K562 (cell line): Measurements from ENCODE around the gene ADRM1. TPM values are rescaled to one million over a fixed set of nuclear protein-coding genes. Genes with fewer than 3 reads are reported as not detected.
A peak's percentile ranks its signal among the peaks of the same experiment; 100 is the strongest.

ENCODE experiments used
- ATAC-seq: fragments of 200-7000 bp; cut with Tn5 transposase; 3 replicates; pipeline ENCODE4 v1.9.1; 2020; ENCODE audit warnings: moderate library complexity
- BruUV-seq: library from RNA; stranded (reverse); fragments of 400-500 nt; replicated peaks from 2 replicates; lab custom pipeline; 2021; lab: Mats Ljungman, UMichigan
- CTCF ChIA-PET: fragments of 300-600 bp; formaldehyde crosslinking; extraction: SDS; loops from one replicate; lab custom pipeline; 2021; ENCODE audit warnings: low intra/inter-chr PET ratio; lab: Yijun Ruan, JAX
- POLR2A ChIA-PET: fragments of 300-600, 350-650 bp; sonication (Branson Sonifier 250); formaldehyde crosslinking; extraction: SDS; loops from one replicate; lab custom pipeline; 2021; ENCODE audit warnings: antibody characterized with exemption, inconsistent platforms; lab: Yijun Ruan, JAX
- DNase-seq, 4 experiments: peaks; one replicate each; pipeline versions ENCODE4 v3.0.0 to v3.0.0-alpha.2; 2011 to 2018; ENCODE audit warnings: low spot score in 3 of 4, mixed read lengths in 3 of 4; ENCODE audit errors: extremely low read depth in 1 of 4
- FAIRE-seq: peaks from 2 replicates; lab custom pipeline; 2011; peaks lifted over from hg19 to GRCh38; lab: Jason Lieb, UNC
- H2AFZ ChIP-seq: 2 replicates; pipeline ENCODE4 v1.6.0; 2011; ENCODE audit warnings: low read depth, low read length, control low read depth, inconsistent platforms
- H3K27ac ChIP-seq: fragments of 200-600 bp; 3 replicates; pipeline ENCODE4 v1.8.0; 2011; ENCODE audit warnings: low read depth, mild to moderate bottlenecking, control low read depth, inconsistent platforms, low read length, moderate library complexity, mixed read lengths; ENCODE audit errors: extremely low read depth
- H3K27me3 ChIP-seq, 2 experiments: fragments of 300-600 bp in 1 of 2; 2 replicates in 1 of 2; 3 replicates in 1 of 2; pipeline versions ENCODE4 v1.6.0 to v1.8.0; 2011; ENCODE audit warnings: inconsistent platforms in 2 of 2, low read length in 2 of 2, mild to moderate bottlenecking in 1 of 2, mixed read lengths in 1 of 2, moderate library complexity in 1 of 2; ENCODE audit not compliant: control insufficient read depth in 2 of 2, insufficient read depth in 2 of 2
- H3K36me3 ChIP-seq: fragments of 300-600 bp; 3 replicates; pipeline ENCODE4 v1.8.0; 2011; ENCODE audit warnings: mild to moderate bottlenecking, low read length, inconsistent platforms; ENCODE audit not compliant: control insufficient read depth, insufficient read depth
- H3K4me1 ChIP-seq, 2 experiments: fragments of 200-600 bp in 1 of 2; replicated peaks in 1 of 2; 2 replicates in 1 of 2; 3 replicates in 1 of 2; pipeline versions ENCODE4 v1.5.1 to v1.8.0; 2011; ENCODE audit warnings: inconsistent platforms in 2 of 2, low read length in 2 of 2, mild to moderate bottlenecking in 1 of 2, mixed read lengths in 1 of 2, moderate library complexity in 1 of 2; ENCODE audit not compliant: control insufficient read depth in 2 of 2, insufficient read depth in 2 of 2
- H3K4me2 ChIP-seq: 2 replicates; pipeline ENCODE4 v1.6.1; 2011; ENCODE audit warnings: low read length, control low read depth, inconsistent platforms, mixed read lengths; ENCODE audit not compliant: insufficient read depth
- H3K4me3 ChIP-seq: fragments of 200-600 bp; sonication (generic), shearing (Covaris generic); 2 replicates; pipeline ENCODE4 v1.5.1; 2016; ENCODE audit warnings: control low read depth, inconsistent platforms
- H3K79me2 ChIP-seq: fragments of 200-600 bp; 3 replicates; pipeline ENCODE4 v1.8.0; 2011; ENCODE audit warnings: low read length, inconsistent platforms; ENCODE audit not compliant: control insufficient read depth, insufficient read depth
- H3K9ac ChIP-seq, 2 experiments: 2 replicates each; pipeline versions ENCODE4 v1.6.0 to v1.6.1; 2011; ENCODE audit warnings: low read depth in 2 of 2, low read length in 2 of 2, control low read depth in 1 of 2, inconsistent platforms in 1 of 2, mild to moderate bottlenecking in 1 of 2, mixed read lengths in 1 of 2; ENCODE audit not compliant: insufficient read depth in 1 of 2
- H3K9me1 ChIP-seq: one replicate; pipeline ENCODE4 v1.6.0; 2011; ENCODE audit warnings: inconsistent platforms, mild to moderate bottlenecking, low read length, moderate library complexity; ENCODE audit not compliant: control insufficient read depth, insufficient read depth
- H3K9me3 ChIP-seq: replicated peaks from 2 replicates; pipeline ENCODE4 v1.5.1; 2011; ENCODE audit warnings: low read depth, low read length, inconsistent platforms; ENCODE audit not compliant: control insufficient read depth, insufficient read depth
- H4K20me1 ChIP-seq: replicated peaks from 2 replicates; pipeline ENCODE4 v1.6.1; 2011; ENCODE audit warnings: low read length, inconsistent platforms, mixed read lengths; ENCODE audit not compliant: control insufficient read depth, insufficient read depth
- ETS1 ChIP-seq: conservative IDR thresholded peaks from 2 replicates; pipeline ENCODE4 v1.6.1; 2011; ENCODE audit warnings: low read depth, mild to moderate bottlenecking, low read length; ENCODE audit not compliant: control insufficient read depth
- FOXA1 ChIP-seq: fragments of 450-650 bp; IDR thresholded peaks from 2 replicates; pipeline ENCODE4 v1.6.1; 2016; ENCODE audit warnings: mild to moderate bottlenecking, borderline replicate concordance
- GTF2F1 ChIP-seq: IDR thresholded peaks from 2 replicates; pipeline ENCODE4 v1.6.1; 2011; ENCODE audit warnings: low read depth, low read length, improper control_type of control experiment
- RBFOX2 ChIP-seq: fragments of 200-400 bp; formaldehyde crosslinking; IDR thresholded peaks from 2 replicates; pipeline ENCODE4 v1.6.1; 2017; ENCODE audit warnings: low read depth, mild to moderate bottlenecking, low read length, moderate library complexity
- ZNF224 ChIP-seq: sonication (generic); formaldehyde crosslinking; IDR thresholded peaks from 2 replicates; pipeline ENCODE4 v1.8.0; 2022; ENCODE audit warnings: mild to moderate bottlenecking, missing genetic modification reagents
- ZNF41 ChIP-seq: fragments of 250-450 bp; sonication (Bioruptor Pico); conservative IDR thresholded peaks from 2 replicates; pipeline ENCODE4 v1.4.0; 2020; ENCODE audit warnings: mild to moderate bottlenecking
- WGBS: fragments of 100-300 bp; shearing (Covaris generic); methylation state at CpG from one replicate; pipeline ENCODE4 v1.1.6; 2016; ENCODE audit warnings: low coverage, mixed read lengths; ENCODE audit not compliant: insufficient coverage; ENCODE audit errors: missing lambda C conversion rate; 5-methylcytosine and 5-hydroxymethylcytosine counted together
- in situ Hi-C: fragments of 300-500 bp; cut with MboI; formaldehyde crosslinking; loops from 4 replicates; pipeline ENCODE4 v1.15.0; 2018; ENCODE audit warnings: inconsistent platforms, mixed read lengths
- intact Hi-C: fragments of 100-400 bp; cut with micrococcal nuclease; formaldehyde crosslinking; loops from 2 replicates; pipeline ENCODE4 v1.14.2; 2022
- polyA plus RNA-seq, 8 experiments: library from polyadenylated mRNA; depleted of rRNA in 4 of 8; stranded (reverse) in 5 of 8; unstranded in 3 of 8; fragments of >200 nt; fragmentation: Nextera tagmentation in 2 of 8; fragmentation: Illumina TruSeq in 1 of 8; extraction: Ambion mirVana in 2 of 8; extraction: Trizol in 1 of 8; gene quantifications; 2 replicates each; pipeline versions ENCODE4 v1.2.1 to v1.2.3, GENCODE V29; 2011 to 2014; ENCODE audit warnings: inconsistent platforms in 1 of 8, missing spikeins in 1 of 8
- total RNA-seq, 7 experiments: library from RNA; depleted of rRNA in 6 of 7; stranded (reverse); fragments of >200 nt in 6 of 7; fragmentation: Illumina TruSeq in 2 of 7; extraction: Trizol in 2 of 7; gene quantifications; 2 replicates each; pipeline versions ENCODE4 v1.2.1 to v1.2.3, GENCODE V29; 2011 to 2021; ENCODE audit warnings: low replicate concordance in 1 of 7
- TF ChIP-seq, protein P1 (sequence below): fragments of 250-450 bp; sonication (Bioruptor Pico); IDR thresholded peaks from 2 replicates; pipeline ENCODE4 v1.5.0; 2021; ENCODE audit warnings: mild to moderate bottlenecking, moderate library complexity

The ADRM1 gene
- total and polyA plus RNA-seq, 9 of the 15 experiments (the other 6 are each of a cell fraction or from before 2014, with no cell fraction given) = 5.0 to 223 (median 67.4) TPM

- TF ChIP-seq, protein P1, sequence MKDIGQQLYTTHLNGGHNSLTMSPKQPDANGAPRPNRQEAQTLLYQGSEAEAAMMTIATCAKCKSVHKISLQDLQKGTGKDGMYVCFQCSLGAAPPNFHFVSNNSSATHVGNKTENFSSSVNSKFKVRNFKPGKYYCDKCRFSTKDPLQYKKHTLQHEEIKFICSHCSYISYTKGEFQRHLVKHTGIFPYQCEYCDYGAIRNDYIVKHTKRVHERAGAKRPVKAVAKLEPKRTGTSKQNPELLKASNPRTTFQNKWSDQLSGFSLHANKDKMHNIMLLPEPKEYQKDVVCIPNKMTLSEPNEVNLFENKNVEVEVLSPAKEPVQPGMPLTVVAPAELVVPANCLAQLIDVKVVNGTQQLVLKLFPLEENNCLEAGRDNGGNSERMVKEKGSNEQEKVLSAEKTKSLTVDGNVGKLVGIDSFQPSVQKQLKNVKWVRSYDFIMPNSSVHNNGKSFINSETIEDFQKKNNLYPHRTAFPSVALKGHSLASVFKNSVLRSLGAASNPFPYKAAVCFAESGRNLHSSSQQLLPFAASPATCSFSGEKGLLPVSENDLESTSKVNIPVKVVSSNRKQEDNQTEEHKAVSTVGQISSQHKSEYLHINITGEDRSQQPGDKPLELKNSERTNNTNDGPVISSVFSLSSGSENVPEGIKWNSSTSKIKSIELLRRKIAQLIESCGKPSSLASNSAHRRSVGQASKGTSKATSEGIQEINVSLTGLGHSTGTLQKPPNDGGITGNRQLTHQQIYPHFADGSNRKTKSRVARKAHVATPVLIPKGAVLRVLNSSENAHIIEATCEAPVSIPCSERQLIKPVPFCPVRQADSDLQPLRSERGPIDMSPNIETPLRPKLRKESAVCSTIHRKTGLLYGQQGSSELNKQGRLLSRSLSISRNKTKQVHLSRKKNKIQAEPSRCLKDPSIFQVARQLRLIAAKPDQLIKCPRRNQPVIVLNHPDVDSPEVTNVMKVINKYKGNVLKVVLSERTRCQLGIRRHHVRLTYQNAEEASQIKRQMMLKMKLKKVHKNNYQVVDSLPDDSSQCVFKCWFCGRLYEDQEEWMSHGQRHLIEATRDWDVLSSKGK (CRISPR knock-in tag) = no peak
- no peak for TF ChIP-seq FOXA1
- TF ChIP-seq ZNF224 (CRISPR knock-in tag) = no peak
- TF ChIP-seq ZNF41 (CRISPR knock-in tag) = no peak
- no peak for TF ChIP-seq GTF2F1
Measured at GRCh38 chr20:62354031-62354808, 51.4 kb downstream of the ADRM1 start (continued).

DNA sequence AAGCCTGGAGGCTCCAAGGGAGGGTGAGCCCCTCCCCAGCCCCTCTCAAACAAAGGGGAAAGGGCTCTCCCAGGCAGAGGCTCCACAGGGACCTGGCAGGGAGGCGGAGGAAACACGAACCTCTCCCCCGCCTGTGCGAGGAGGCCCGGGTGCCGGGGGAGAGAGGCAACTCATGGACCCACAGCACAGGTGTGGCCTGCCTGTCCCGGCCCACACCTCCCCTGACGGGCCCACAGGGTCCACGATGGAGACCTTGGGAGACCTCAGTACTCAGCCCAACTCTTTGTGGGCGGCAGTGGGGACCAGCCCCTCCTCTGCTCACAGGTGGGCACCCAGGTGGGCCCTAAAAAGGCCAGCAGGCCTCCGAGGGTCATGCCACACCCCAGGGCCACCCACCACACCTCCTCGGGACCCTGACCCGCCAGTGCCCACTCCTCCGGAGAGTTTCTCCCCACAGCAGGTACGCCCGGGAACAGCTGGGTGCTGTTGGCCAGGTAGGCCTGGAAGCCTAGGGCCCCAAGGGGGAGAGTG lies 52.1 kb downstream of the ADRM1 start:
- Histone ChIP-seq H3K27ac (no peak overlapping the region), H3K4me1 (peaks cover 30 to 91% of the 10 kb centered on the region in 2 experiments), H3K79me2 (peaks cover 53% of the 10 kb centered on the region), H3K9me3 (no peaks in the 10 kb centered on the region), H2AFZ (no peak overlapping the region), H3K9ac (peak overlapping the region in 1 of 2 experiments; percentile 73; a peak in 2 of 4 replicates)
- ChIA-PET CTCF (no interaction called here), POLR2A (no interaction called here)
- 83% methylated on average over 10 of the region's 16 CpGs for WGBS
- intact Hi-C loops (no loop called here), in situ Hi-C loops (no loop called here)
- BruUV-seq = no TSS peak
- FAIRE-seq = no peak
- TF ChIP-seq ETS1 (no peak), RBFOX2 (peak; percentile 18; the same call in 1 of the 2 replicates)
- TF ChIP-seq, all 486 proteins: peak for 1
- ATAC-seq (no peak), DNase-seq (no peak)
- Histone ChIP-seq H3K9me1 (peaks cover 1% of the 10 kb centered on the region), H4K20me1 (0 out of 2 replicates have a peak, but pooled peaks cover 3% of the 10 kb centered on the region), H3K4me3 (no peak overlapping the region), H3K36me3 (peaks cover 74% of the 10 kb centered on the region; the same call in 2 of the 3 replicates), H3K4me2 (no peak overlapping the region), H3K27me3 (no peaks in the 10 kb centered on the region)
